BJ (cell line): ENCODE results near the gene WDR64. TPM values are rescaled to one million over a fixed set of nuclear protein-coding genes. Genes with fewer than 3 reads are reported as not detected.

Source experiments
- CTCF ChIA-PET: fragments of 350-600 bp; formaldehyde crosslinking; extraction: SDS; loops from one replicate; lab custom pipeline; 2021; ENCODE audit warnings: antibody characterized with exemption, inconsistent platforms; lab: Yijun Ruan, JAX
- POLR2A ChIA-PET: fragments of 300-600 bp; sonication (Branson Sonifier 250); formaldehyde crosslinking; extraction: SDS; loops from one replicate; lab custom pipeline; 2021; ENCODE audit warnings: antibody characterized with exemption; lab: Charles Lee
- DNase-seq: peaks from one replicate; pipeline ENCODE4 v3.0.0-alpha.2; 2011; ENCODE audit warnings: low read depth
- H3K27me3 ChIP-seq: 2 replicates; pipeline ENCODE4 v1.6.0; 2011; ENCODE audit warnings: low read length; ENCODE audit not compliant: control insufficient read depth, insufficient read depth
- H3K36me3 ChIP-seq: 2 replicates; pipeline ENCODE4 v1.5.1; 2011; ENCODE audit warnings: low read length; ENCODE audit not compliant: control insufficient read depth, insufficient read depth
- H3K4me3 ChIP-seq: 2 replicates; pipeline ENCODE4 v1.5.1; 2011; ENCODE audit warnings: low read depth, mild to moderate bottlenecking, control low read depth, low read length
- CTCF ChIP-seq: IDR thresholded peaks from 2 replicates; pipeline ENCODE4 v1.5.1; 2011; ENCODE audit warnings: low read depth, mild to moderate bottlenecking, control low read depth, inconsistent platforms, low read length, moderate library complexity; ENCODE audit not compliant: insufficient read depth
- polyA plus RNA-seq: library from polyadenylated mRNA; depleted of rRNA; stranded (reverse); fragments of >200 nt; gene quantifications from 2 replicates; pipeline ENCODE4 v1.2.3, GENCODE V29; 2011

Gene WDR64
- polyA plus RNA-seq, 1 experiment = not detected

- no peak overlapping the region for H3K4me3 ChIP-seq
- no peaks in the 10 kb centered on the region for H3K27me3 ChIP-seq
- ChIA-PET CTCF (no interaction called here), POLR2A (no interaction called here)
- DNase-seq = no peak
- no peaks in the 10 kb centered on the region for H3K36me3 ChIP-seq
- no peak for TF ChIP-seq CTCF
Measured at GRCh38 chr1:241782396-241782795, 130.3 kb downstream of the WDR64 start.

DNA sequence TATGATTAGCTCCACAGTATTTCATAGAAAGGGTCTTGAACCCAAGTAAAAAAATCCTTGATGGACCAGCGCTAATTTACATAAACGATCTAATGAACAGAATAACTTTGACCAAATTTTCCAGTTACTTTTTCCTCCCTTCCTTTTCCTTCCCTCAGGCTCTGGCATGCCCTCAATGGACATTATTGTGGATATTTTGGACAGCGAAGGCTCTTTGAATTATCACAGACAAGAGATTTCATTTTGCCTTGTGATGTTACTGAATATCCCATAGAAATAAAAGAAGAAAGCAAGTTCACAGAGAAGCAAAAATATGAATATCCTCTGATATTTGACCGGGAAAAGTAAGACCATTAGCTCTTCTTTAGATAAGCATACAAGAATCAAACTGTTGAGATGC lies 135.6 kb downstream of the WDR64 start:
- CTCF ChIA-PET = no interaction called here
- Histone ChIP-seq H3K27me3 (no peaks in the 10 kb centered on the region), H3K4me3 (no peak overlapping the region), H3K36me3 (no peaks in the 10 kb centered on the region)
- POLR2A ChIA-PET = no interaction called here
- DNase-seq = no peak
- TF ChIP-seq CTCF = no peak

DNA sequence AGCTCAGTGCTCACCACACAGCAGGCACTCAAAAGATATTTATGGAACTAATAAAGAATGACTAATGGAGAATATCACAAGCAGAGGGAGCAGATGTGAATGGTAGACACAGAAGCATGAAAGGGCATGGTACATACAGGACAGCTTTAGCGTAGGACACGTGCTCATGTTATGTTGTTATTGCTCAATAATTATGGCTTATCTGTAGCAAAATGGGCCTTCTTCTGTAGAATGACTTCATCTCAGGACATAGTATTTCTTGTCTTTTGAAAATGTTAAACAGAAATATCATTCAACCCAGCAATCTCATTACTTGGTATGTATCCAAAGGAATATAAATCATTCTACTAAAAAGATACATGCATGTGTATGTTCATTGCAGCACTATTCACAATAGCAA lies 137.0 kb downstream of the WDR64 start:
- POLR2A ChIA-PET = no interaction called here
- no peak for DNase-seq

DNA sequence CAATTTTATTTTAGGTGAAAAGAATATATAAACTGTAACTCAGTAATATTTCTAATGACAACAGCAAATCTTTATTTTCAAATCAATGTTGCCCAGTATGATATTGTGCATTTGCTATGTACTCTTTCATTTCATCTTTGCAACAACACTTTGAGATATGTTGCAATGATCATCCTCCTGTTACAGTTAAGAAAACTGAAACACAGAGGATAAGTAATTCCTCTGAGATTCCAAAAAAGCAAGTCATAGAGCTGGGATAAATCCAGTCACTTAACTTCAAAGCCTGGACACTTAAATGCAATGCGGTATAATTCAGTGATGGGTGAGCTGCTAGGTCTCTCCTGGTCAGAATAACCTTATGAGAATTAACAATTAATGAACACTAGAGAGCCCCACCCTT lies 147.3 kb downstream of the WDR64 start:
- ChIA-PET POLR2A (no interaction called here), CTCF (interaction anchor here (0.7 to 1.6 kb wide), 2 partner anchors 12 to 19 kb away, joined by 3 read pairs; no protein-coding TSS in a partner anchor)
- H3K4me3 ChIP-seq = no peak overlapping the region
- DNase-seq = no peak
- no peak for TF ChIP-seq CTCF
- H3K27me3 ChIP-seq = no peaks in the 10 kb centered on the region
- no peaks in the 10 kb centered on the region for H3K36me3 ChIP-seq

More for the DNA sequence above, 137.0 kb downstream of the WDR64 start:
- no peak for TF ChIP-seq CTCF
- Histone ChIP-seq H3K27me3 (no peaks in the 10 kb centered on the region; the same call in 1 of the 2 replicates), H3K36me3 (no peaks in the 10 kb centered on the region), H3K4me3 (no peak overlapping the region)
- CTCF ChIA-PET = interaction anchor here (1.0 kb wide), 1 partner anchor 9 kb away, joined by 3 read pairs; no protein-coding TSS in a partner anchor

GRCh38 chr1:241800640-241801039 lies 148.6 kb downstream of the WDR64 start:
- CTCF ChIA-PET = interaction anchor here (1.6 kb wide), 1 partner anchor 11 kb away, joined by 3 read pairs; no protein-coding TSS in a partner anchor
- no peak for TF ChIP-seq CTCF
- H3K36me3 ChIP-seq = no peaks in the 10 kb centered on the region
- no peaks in the 10 kb centered on the region for H3K27me3 ChIP-seq
- no peak overlapping the region for H3K4me3 ChIP-seq
- POLR2A ChIA-PET = interaction anchor here (0.6 kb wide), 1 partner anchor 16 kb away, joined by 4 read pairs; no protein-coding TSS in a partner anchor
- DNase-seq = no peak
